GM21360 (cell line): ENCODE measurements around the gene DDT.
"Not testable (repeated sequence)": the region's sequence is repeated elsewhere in the genome, so short reads cannot be mapped to it uniquely, and the experiment has no call there.

ENCODE experiments used
- ATAC-seq: cut with Tn5 transposase; IDR thresholded peaks from one replicate; pipeline ENCODE4 v1.9.1; 2021; ENCODE audit warnings: mild to moderate bottlenecking, moderate library complexity; ENCODE audit not compliant: unreplicated experiment

Gene DDT

GRCh38 chr22:23974345-23974744, at the start of gene DDT:
DDT (minus strand) TSS chr22:23974441; CDS start chr22:23974414, 27 bp downstream.
- ATAC-seq: peak; percentile 88

- no peak for ATAC-seq
Measured at GRCh38 chr22:24023204-24023789, 49.1 kb upstream of the DDT start.

- no peak for ATAC-seq
Measured at GRCh38 chr22:24021304-24021703, 47.1 kb upstream of the DDT start.

GRCh38 chr22:24016156-24016555, 41.9 kb upstream of the DDT start:
- ATAC-seq: no peak

GRCh38 chr22:24011735-24012068, 37.5 kb upstream of the DDT start:
- peak; percentile 4 for ATAC-seq

- ATAC-seq: no peak
Measured at GRCh38 chr22:24010018-24010391, 35.8 kb upstream of the DDT start.

GRCh38 chr22:24009227-24010017, 35.2 kb upstream of the DDT start:
- no peak for ATAC-seq

- ATAC-seq: no peak
Measured at GRCh38 chr22:24008381-24009226, 34.4 kb upstream of the DDT start.

GRCh38 chr22:24008022-24008283, 33.7 kb upstream of the DDT start:
- ATAC-seq: no peak

GRCh38 chr22:24007253-24008021, 33.2 kb upstream of the DDT start:
- ATAC-seq: no peak

- no peak for ATAC-seq
Measured at GRCh38 chr22:24006914-24007214, 32.6 kb upstream of the DDT start.

GRCh38 chr22:24006207-24006913, 32.1 kb upstream of the DDT start:
- no peak for ATAC-seq

GRCh38 chr22:24005201-24005600, 31.0 kb upstream of the DDT start, which contains the start of gene GSTT4:
GSTT4 (minus strand) TSS chr22:24005453; CDS start chr22:24005356, 97 bp downstream.
- no peak for ATAC-seq

GRCh38 chr22:24003887-24004286, 29.6 kb upstream of the DDT start:
- no peak for ATAC-seq

- no peak for ATAC-seq
Measured at GRCh38 chr22:24002851-24003250, 28.6 kb upstream of the DDT start.

- no peak for ATAC-seq
Measured at GRCh38 chr22:24002272-24002671, 28.0 kb upstream of the DDT start.

- no peak for ATAC-seq
Measured at GRCh38 chr22:24001314-24001713, 27.1 kb upstream of the DDT start.

GRCh38 chr22:23999779-24000178, 25.5 kb upstream of the DDT start:
- not testable (repeated sequence) for ATAC-seq

GRCh38 chr22:23997092-23997491, 22.9 kb upstream of the DDT start:
- ATAC-seq: no peak

GRCh38 chr22:23993581-23994177, 19.4 kb upstream of the DDT start:
- not testable (repeated sequence) for ATAC-seq
